ENCODE data around the gene LRRC9.

The LRRC9 gene

DNA sequence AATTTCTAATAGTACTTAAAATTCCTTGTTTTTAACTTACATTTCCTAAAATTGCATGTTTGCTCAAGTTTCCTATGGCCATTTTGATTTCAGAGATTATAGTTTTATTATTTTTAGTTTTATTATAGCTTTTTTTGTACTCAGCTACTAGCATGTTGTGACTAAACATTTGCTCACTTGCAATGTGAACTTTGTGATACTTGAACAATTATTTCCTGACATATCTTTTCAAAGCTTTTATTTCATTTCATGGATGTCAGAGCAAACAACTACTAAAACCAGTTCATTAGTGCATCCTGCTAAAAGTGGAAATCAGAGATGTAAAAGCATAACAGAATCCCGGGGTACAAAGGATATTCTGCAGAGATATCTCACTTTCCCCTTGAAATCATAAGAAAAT is 138.1 kb downstream of the LRRC9 start:
- TF ChIP-seq, protein P1, sequence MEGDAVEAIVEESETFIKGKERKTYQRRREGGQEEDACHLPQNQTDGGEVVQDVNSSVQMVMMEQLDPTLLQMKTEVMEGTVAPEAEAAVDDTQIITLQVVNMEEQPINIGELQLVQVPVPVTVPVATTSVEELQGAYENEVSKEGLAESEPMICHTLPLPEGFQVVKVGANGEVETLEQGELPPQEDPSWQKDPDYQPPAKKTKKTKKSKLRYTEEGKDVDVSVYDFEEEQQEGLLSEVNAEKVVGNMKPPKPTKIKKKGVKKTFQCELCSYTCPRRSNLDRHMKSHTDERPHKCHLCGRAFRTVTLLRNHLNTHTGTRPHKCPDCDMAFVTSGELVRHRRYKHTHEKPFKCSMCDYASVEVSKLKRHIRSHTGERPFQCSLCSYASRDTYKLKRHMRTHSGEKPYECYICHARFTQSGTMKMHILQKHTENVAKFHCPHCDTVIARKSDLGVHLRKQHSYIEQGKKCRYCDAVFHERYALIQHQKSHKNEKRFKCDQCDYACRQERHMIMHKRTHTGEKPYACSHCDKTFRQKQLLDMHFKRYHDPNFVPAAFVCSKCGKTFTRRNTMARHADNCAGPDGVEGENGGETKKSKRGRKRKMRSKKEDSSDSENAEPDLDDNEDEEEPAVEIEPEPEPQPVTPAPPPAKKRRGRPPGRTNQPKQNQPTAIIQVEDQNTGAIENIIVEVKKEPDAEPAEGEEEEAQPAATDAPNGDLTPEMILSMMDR (IDR thresholded peaks at IDR 0.05; ENCODE audit: insufficient read depth, low read length, poor library complexity, severe bottlenecking): no peak
- TF ChIP-seq EZH2phosphoT487 (conservative IDR thresholded peaks at IDR 0.05; ENCODE audit: low read length): no peak
- Histone ChIP-seq H4K20me1 (ENCODE audit: low read depth, low read length) (no peaks in the 10 kb centered on the region), H3K36me3 (ENCODE audit: low read length) (no peaks in the 10 kb centered on the region), H3K4me3 (ENCODE audit: insufficient read depth, low read length, poor library complexity, severe bottlenecking) (no peak overlapping the region), H3F3A (ENCODE audit: insufficient read depth) (no peaks in the 10 kb centered on the region), H3K4me2 (ENCODE audit: low read depth, low read length, poor library complexity, severe bottlenecking) (no peak overlapping the region), H3K9ac (ENCODE audit: low read length) (no peak overlapping the region), H3K27me3 (ENCODE audit: low read length) (no peaks in the 10 kb centered on the region), H3K9me2 (replicated peaks; ENCODE audit: insufficient read depth, low read length) (no peaks in the 10 kb centered on the region), H2AFZ (ENCODE audit: low read depth, low read length, severe bottlenecking) (no peak overlapping the region), H3K9me3 (ENCODE audit: insufficient read depth, low read length) (no peaks in the 10 kb centered on the region), H3K79me2 (ENCODE audit: insufficient read depth, low read length) (no peaks in the 10 kb centered on the region), H3K27ac (ENCODE audit: low read depth, low read length) (no peak overlapping the region)

GRCh38 chr14:60061371-60061770 is 141.4 kb downstream of the LRRC9 start:
- no peak overlapping the region for H3K27ac ChIP-seq (ENCODE audit: low read depth, low read length)
- no peak overlapping the region for H3K4me2 ChIP-seq (ENCODE audit: low read depth, low read length, poor library complexity, severe bottlenecking)

GRCh38 chr14:60064491-60065072 is 144.6 kb downstream of the LRRC9 start:
- no peak overlapping the region for H2AFZ ChIP-seq (ENCODE audit: low read depth, low read length, severe bottlenecking)
- no peak overlapping the region for H3K27ac ChIP-seq (ENCODE audit: low read depth, low read length)
- no peak overlapping the region for H3K9ac ChIP-seq (ENCODE audit: low read length)
- TF ChIP-seq, protein P1 (IDR thresholded peaks at IDR 0.05; ENCODE audit: insufficient read depth, low read length, poor library complexity, severe bottlenecking): peak; percentile 59
- TF ChIP-seq EZH2phosphoT487 (conservative IDR thresholded peaks at IDR 0.05; ENCODE audit: low read length): no peak
- H3K4me2 ChIP-seq (ENCODE audit: low read depth, low read length, poor library complexity, severe bottlenecking): no peak overlapping the region
- H3F3A ChIP-seq (ENCODE audit: insufficient read depth): no peaks in the 10 kb centered on the region
- no peaks in the 10 kb centered on the region for H3K9me3 ChIP-seq (ENCODE audit: insufficient read depth, low read length)
- H4K20me1 ChIP-seq (ENCODE audit: low read depth, low read length): no peaks in the 10 kb centered on the region
- H3K79me2 ChIP-seq (ENCODE audit: insufficient read depth, low read length): no peaks in the 10 kb centered on the region
- no peak overlapping the region for H3K4me3 ChIP-seq (ENCODE audit: insufficient read depth, low read length, poor library complexity, severe bottlenecking)
- H3K36me3 ChIP-seq (ENCODE audit: low read length): no peaks in the 10 kb centered on the region
- no peaks in the 10 kb centered on the region for H3K9me2 ChIP-seq (replicated peaks; ENCODE audit: insufficient read depth, low read length)
- H3K27me3 ChIP-seq (ENCODE audit: low read length): no peaks in the 10 kb centered on the region

More at GRCh38 chr14:60061371-60061770, 141.4 kb downstream of the LRRC9 start:
- Histone ChIP-seq H2AFZ (ENCODE audit: low read depth, low read length, severe bottlenecking) (no peak overlapping the region), H4K20me1 (ENCODE audit: low read depth, low read length) (no peaks in the 10 kb centered on the region), H3K9me2 (replicated peaks; ENCODE audit: insufficient read depth, low read length) (no peaks in the 10 kb centered on the region), H3F3A (ENCODE audit: insufficient read depth) (no peaks in the 10 kb centered on the region), H3K36me3 (ENCODE audit: low read length) (no peaks in the 10 kb centered on the region), H3K4me3 (ENCODE audit: insufficient read depth, low read length, poor library complexity, severe bottlenecking) (no peak overlapping the region), H3K9ac (ENCODE audit: low read length) (no peak overlapping the region), H3K27me3 (ENCODE audit: low read length) (no peaks in the 10 kb centered on the region), H3K9me3 (ENCODE audit: insufficient read depth, low read length) (no peaks in the 10 kb centered on the region), H3K79me2 (ENCODE audit: insufficient read depth, low read length) (no peaks in the 10 kb centered on the region)
- TF ChIP-seq EZH2phosphoT487 (conservative IDR thresholded peaks at IDR 0.05; ENCODE audit: low read length): no peak
- TF ChIP-seq, protein P1 (IDR thresholded peaks at IDR 0.05; ENCODE audit: insufficient read depth, low read length, poor library complexity, severe bottlenecking): no peak

Data from SU-DHL-6 (cell line).